Activated CD4-positive, alpha-beta T cell treated with anti-CD3 and anti-CD28 coated beads for 36 hours (primary cell): ENCODE results near the gene NYAP2. TPM values are rescaled to one million over a fixed set of nuclear protein-coding genes. Genes with fewer than 3 reads are reported as not detected.
A peak's percentile ranks its signal among the peaks of the same experiment; 100 is the strongest.

ENCODE experiments used
- ATAC-seq: fragments of 200-7000 bp; cut with Tn5 transposase; one replicate; pipeline ENCODE4 v1.10.0; 2021; ENCODE audit warnings: mild to moderate bottlenecking, moderate library complexity
- CTCF ChIA-PET: fragments of 350-600 bp; sonication (Branson Sonifier 250); formaldehyde crosslinking; loops from one replicate; lab custom pipeline; 2021; ENCODE audit warnings: antibody characterized with exemption; lab: Charles Lee
- POLR2A ChIA-PET: fragments of 350-600 bp; sonication (Branson Sonifier 250); formaldehyde crosslinking; loops from one replicate; lab custom pipeline; 2021; ENCODE audit warnings: antibody characterized with exemption, inconsistent platforms; lab: Charles Lee
- DNase-seq: peaks from one replicate; pipeline ENCODE4 v3.0.0-alpha.2; 2020
- H3K27ac Mint-ChIP-seq: one replicate; pipeline ENCODE4 v1.8.0; 2021; ENCODE audit warnings: mixed read lengths
- H3K27me3 Mint-ChIP-seq: one replicate; pipeline ENCODE4 v1.8.0; 2021; ENCODE audit warnings: mixed read lengths
- H3K36me3 Mint-ChIP-seq: one replicate; pipeline ENCODE4 v1.8.0; 2021; ENCODE audit warnings: low read depth, mixed read lengths
- H3K4me1 Mint-ChIP-seq: one replicate; pipeline ENCODE4 v1.8.0; 2021; ENCODE audit warnings: mixed read lengths
- H3K4me3 Mint-ChIP-seq: one replicate; pipeline ENCODE4 v1.8.0; 2021; ENCODE audit warnings: mild to moderate bottlenecking, moderate library complexity, mixed read lengths
- H3K9me3 Mint-ChIP-seq: one replicate; pipeline ENCODE4 v1.8.0; 2021; ENCODE audit warnings: low read depth, mixed read lengths
- intact Hi-C, 2 experiments: fragments of 100-400 bp; cut with DNase I in 1 of 2; cut with micrococcal nuclease in 1 of 2; formaldehyde crosslinking; loops; one replicate each; pipeline versions ENCODE4 v1.14.2 to v1.15.1; 2022 to 2024; cut with DNase I, micrococcal nuclease
- total RNA-seq, 2 experiments: library from RNA; stranded (reverse); gene quantifications; one replicate each; pipeline ENCODE4 v1.2.3, GENCODE V29; 2021

Gene NYAP2
- total RNA-seq, 2 experiments from 2014 or later = not detected

GRCh38 chr2:225600865-225601264 lies 201.4 kb downstream of the NYAP2 start:
- Mint-ChIP-seq H3K9me3 (peaks cover 5% of the 10 kb centered on the region), H3K4me1 (no peaks in the 10 kb centered on the region), H3K36me3 (no peaks in the 10 kb centered on the region), H3K4me3 (no peak overlapping the region), H3K27me3 (no peaks in the 10 kb centered on the region), H3K27ac (no peak overlapping the region)
- intact Hi-C loops = no loop called here
- ATAC-seq (no peak), DNase-seq (no peak)
- ChIA-PET POLR2A (no interaction called here), CTCF (no interaction called here)

- H3K9me3 Mint-ChIP-seq = peaks cover 5% of the 10 kb centered on the region
- intact Hi-C loops = no loop called here
- H3K27ac Mint-ChIP-seq = no peak overlapping the region
- no peaks in the 10 kb centered on the region for H3K27me3 Mint-ChIP-seq
- H3K36me3 Mint-ChIP-seq = no peaks in the 10 kb centered on the region
- POLR2A ChIA-PET = no interaction called here
- CTCF ChIA-PET = no interaction called here
- ATAC-seq (no peak), DNase-seq (no peak)
- H3K4me3 Mint-ChIP-seq = no peak overlapping the region
- H3K4me1 Mint-ChIP-seq = no peaks in the 10 kb centered on the region
Measured at GRCh38 chr2:225602205-225602604, 202.7 kb downstream of the NYAP2 start.

DNA sequence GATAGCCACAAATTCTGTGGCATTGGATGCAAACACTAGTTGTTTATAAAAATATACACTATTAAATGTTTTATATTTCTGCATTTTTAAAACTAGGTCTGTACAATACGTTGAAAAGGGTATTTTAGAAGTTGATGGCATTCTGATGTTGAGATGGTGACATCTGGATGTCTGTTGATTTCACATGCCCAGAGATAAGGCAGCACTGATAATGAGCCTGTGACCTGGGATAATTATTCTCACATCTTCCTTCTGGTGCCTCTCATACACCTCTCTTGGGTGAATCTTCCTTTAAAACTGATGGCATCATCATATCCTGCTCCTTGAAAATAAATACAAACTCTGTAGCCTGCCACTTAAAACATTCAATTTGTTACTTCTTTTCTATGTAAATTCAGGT lies 208.6 kb downstream of the NYAP2 start:
- Mint-ChIP-seq H3K36me3 (no peaks in the 10 kb centered on the region), H3K27me3 (peaks cover 2% of the 10 kb centered on the region), H3K9me3 (no peaks in the 10 kb centered on the region), H3K4me1 (no peaks in the 10 kb centered on the region), H3K27ac (no peak overlapping the region), H3K4me3 (no peak overlapping the region)
- ChIA-PET CTCF (no interaction called here), POLR2A (no interaction called here)
- DNase-seq = no peak
- intact Hi-C loops = no loop called here
- ATAC-seq = no peak

DNA sequence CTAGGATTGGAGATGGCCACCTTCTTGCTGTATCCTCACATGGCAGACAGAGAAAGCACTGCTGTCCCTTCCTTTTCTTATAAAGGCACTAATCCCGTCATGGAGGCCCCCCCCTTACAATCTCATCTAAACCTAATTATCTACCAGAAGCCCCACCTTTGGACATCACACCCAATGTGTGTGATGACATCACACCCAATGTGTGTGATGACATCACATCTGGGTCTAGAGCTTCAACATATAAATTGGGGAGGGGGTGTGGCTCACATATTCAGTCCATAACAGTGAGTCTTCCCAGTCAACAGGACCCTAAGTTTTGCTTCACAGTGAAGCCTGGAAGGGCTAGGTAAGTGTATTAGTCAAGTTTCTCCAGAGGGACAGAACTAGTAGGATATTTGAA lies 213.1 kb downstream of the NYAP2 start:
- POLR2A ChIA-PET = no interaction called here
- no peak overlapping the region for H3K4me3 Mint-ChIP-seq
- CTCF ChIA-PET = no interaction called here

GRCh38 chr2:225614915-225615314 lies 215.4 kb downstream of the NYAP2 start:
- H3K27me3 Mint-ChIP-seq = peaks cover 2% of the 10 kb centered on the region
- H3K4me3 Mint-ChIP-seq = no peak overlapping the region
- intact Hi-C loops = no loop called here
- CTCF ChIA-PET = no interaction called here
- H3K27ac Mint-ChIP-seq = no peak overlapping the region
- no peaks in the 10 kb centered on the region for H3K4me1 Mint-ChIP-seq
- DNase-seq (no peak), ATAC-seq (no peak)
- POLR2A ChIA-PET = no interaction called here
- no peaks in the 10 kb centered on the region for H3K36me3 Mint-ChIP-seq
- no peaks in the 10 kb centered on the region for H3K9me3 Mint-ChIP-seq

More for the DNA sequence above, 213.1 kb downstream of the NYAP2 start:
- H3K27me3 Mint-ChIP-seq = peaks cover 2% of the 10 kb centered on the region
- no peak overlapping the region for H3K27ac Mint-ChIP-seq
- intact Hi-C loops = no loop called here
- no peaks in the 10 kb centered on the region for H3K9me3 Mint-ChIP-seq
- DNase-seq = no peak
- H3K4me1 Mint-ChIP-seq = no peaks in the 10 kb centered on the region
- ATAC-seq = no peak
- H3K36me3 Mint-ChIP-seq = no peaks in the 10 kb centered on the region

DNA sequence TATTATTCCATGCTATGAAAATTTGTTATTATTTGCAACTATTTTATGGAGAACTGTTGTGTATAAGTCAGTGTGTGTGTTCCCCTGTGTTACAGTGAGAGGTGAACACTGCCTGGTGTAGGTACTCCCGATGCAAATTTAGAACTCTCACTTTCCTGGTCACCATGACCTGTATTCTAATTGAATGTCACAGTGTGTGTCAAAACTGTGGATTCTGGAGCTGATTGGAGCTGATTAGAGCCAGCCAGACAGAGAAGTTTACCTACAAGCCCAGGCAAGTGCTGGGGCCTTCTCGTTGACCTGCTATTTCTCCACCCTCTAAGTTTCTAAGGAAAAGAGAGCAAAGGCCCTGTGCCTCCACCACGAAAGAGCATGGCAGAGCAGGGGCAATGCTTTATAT lies 216.0 kb downstream of the NYAP2 start:
- ChIA-PET CTCF (no interaction called here), POLR2A (no interaction called here)
- no peak for DNase-seq
- ATAC-seq = no peak
- no peak overlapping the region for H3K4me3 Mint-ChIP-seq
- H3K27me3 Mint-ChIP-seq = no peaks in the 10 kb centered on the region
- H3K27ac Mint-ChIP-seq = no peak overlapping the region
- intact Hi-C loops = no loop called here
- H3K9me3 Mint-ChIP-seq = no peaks in the 10 kb centered on the region
- H3K36me3 Mint-ChIP-seq = no peaks in the 10 kb centered on the region
- no peaks in the 10 kb centered on the region for H3K4me1 Mint-ChIP-seq

GRCh38 chr2:225616372-225616771 lies 216.9 kb downstream of the NYAP2 start:
- H3K36me3 Mint-ChIP-seq = no peaks in the 10 kb centered on the region
- ChIA-PET CTCF (no interaction called here), POLR2A (no interaction called here)
- no peaks in the 10 kb centered on the region for H3K4me1 Mint-ChIP-seq
- DNase-seq (no peak), ATAC-seq (no peak)
- H3K27me3 Mint-ChIP-seq = no peaks in the 10 kb centered on the region
- no peaks in the 10 kb centered on the region for H3K9me3 Mint-ChIP-seq
- no peak overlapping the region for H3K4me3 Mint-ChIP-seq
- intact Hi-C loops = no loop called here
- H3K27ac Mint-ChIP-seq = no peak overlapping the region

- intact Hi-C loops = no loop called here
- no peaks in the 10 kb centered on the region for H3K36me3 Mint-ChIP-seq
- CTCF ChIA-PET = interaction anchor here (0.7 kb wide), 1 partner anchor 11 kb away, joined by 3 read pairs; no protein-coding TSS in a partner anchor
- H3K4me1 Mint-ChIP-seq = no peaks in the 10 kb centered on the region
- no peaks in the 10 kb centered on the region for H3K9me3 Mint-ChIP-seq
- H3K27me3 Mint-ChIP-seq = no peaks in the 10 kb centered on the region
- DNase-seq (no peak), ATAC-seq (no peak)
- POLR2A ChIA-PET = no interaction called here
- H3K27ac Mint-ChIP-seq = no peak overlapping the region
- H3K4me3 Mint-ChIP-seq = no peak overlapping the region
Measured at GRCh38 chr2:225616848-225617247, 217.3 kb downstream of the NYAP2 start.

- ATAC-seq (no peak), DNase-seq (no peak)
- no peaks in the 10 kb centered on the region for H3K4me1 Mint-ChIP-seq
- H3K27ac Mint-ChIP-seq = no peak overlapping the region
- ChIA-PET CTCF (no interaction called here), POLR2A (no interaction called here)
- H3K36me3 Mint-ChIP-seq = no peaks in the 10 kb centered on the region
- H3K4me3 Mint-ChIP-seq = no peak overlapping the region
- no peaks in the 10 kb centered on the region for H3K9me3 Mint-ChIP-seq
- H3K27me3 Mint-ChIP-seq = peaks cover under 1% of the 10 kb centered on the region
- intact Hi-C loops = no loop called here
Measured at GRCh38 chr2:225620227-225620626, 220.7 kb downstream of the NYAP2 start.

- Mint-ChIP-seq H3K36me3 (no peaks in the 10 kb centered on the region), H3K9me3 (no peaks in the 10 kb centered on the region), H3K4me1 (peaks cover 5% of the 10 kb centered on the region), H3K27me3 (peaks cover 18% of the 10 kb centered on the region), H3K4me3 (no peak overlapping the region), H3K27ac (no peak overlapping the region)
- ChIA-PET CTCF (no interaction called here), POLR2A (no interaction called here)
- peak; percentile 66 for ATAC-seq
- no peak for DNase-seq
- intact Hi-C loops = no loop called here
Measured at GRCh38 chr2:225630824-225631533, 231.5 kb downstream of the NYAP2 start.

- intact Hi-C loops = no loop called here
- no peak overlapping the region for H3K4me3 Mint-ChIP-seq
- ChIA-PET POLR2A (no interaction called here), CTCF (no interaction called here)
- DNase-seq (no peak), ATAC-seq (no peak)
- H3K36me3 Mint-ChIP-seq = no peaks in the 10 kb centered on the region
- no peaks in the 10 kb centered on the region for H3K9me3 Mint-ChIP-seq
- H3K27me3 Mint-ChIP-seq = peaks cover 16% of the 10 kb centered on the region
- H3K4me1 Mint-ChIP-seq = peaks cover 5% of the 10 kb centered on the region
- no peak overlapping the region for H3K27ac Mint-ChIP-seq
Measured at GRCh38 chr2:225632351-225632750, 232.8 kb downstream of the NYAP2 start.

GRCh38 chr2:225636558-225636957 lies 237.0 kb downstream of the NYAP2 start:
- Mint-ChIP-seq H3K9me3 (no peaks in the 10 kb centered on the region), H3K27ac (no peak overlapping the region), H3K27me3 (peaks cover 15% of the 10 kb centered on the region), H3K4me1 (no peaks in the 10 kb centered on the region), H3K36me3 (no peaks in the 10 kb centered on the region), H3K4me3 (no peak overlapping the region)
- POLR2A ChIA-PET = no interaction called here
- intact Hi-C loops = no loop called here
- DNase-seq = no peak
- CTCF ChIA-PET = interaction anchor here (0.5 kb wide), 1 partner anchor 89 kb away, joined by 3 read pairs; no protein-coding TSS in a partner anchor
- no peak for ATAC-seq
